Spleen (tissue), 11 donors: ENCODE measurements around the gene CSNK1E. TPM values are rescaled to one million over a fixed set of nuclear protein-coding genes. Genes with fewer than 3 reads are reported as not detected.

Experiments used
- DNase-seq: peaks from one replicate; pipeline ENCODE4 v3.0.0-alpha.2; 2020
- H3K27ac ChIP-seq, 8 donors: fragments of 200-600 bp; sonication (generic) in 7 of 8; 1 replicate in 4 of 8; 2 replicates in 4 of 8; pipeline versions ENCODE4 v1.5.0 to v1.8.0; 2016 to 2021; ENCODE audit warnings: inconsistent platforms in 4 of 8, mild to moderate bottlenecking in 4 of 8, moderate library complexity in 1 of 8
- H3K27me3 ChIP-seq, 7 donors: fragments of 200-600 bp; sonication (generic) in 6 of 7; replicated peaks in 1 of 7; 1 replicate in 4 of 7; 2 replicates in 3 of 7; pipeline versions ENCODE4 v1.5.0 to v1.8.0; 2016 to 2021; ENCODE audit warnings: inconsistent platforms in 3 of 7, mild to moderate bottlenecking in 1 of 7
- H3K36me3 ChIP-seq, 6 donors: fragments of 200-600 bp; sonication (generic) in 5 of 6; 1 replicate in 4 of 6; 2 replicates in 2 of 6; pipeline versions ENCODE4 v1.5.0 to v1.8.0; 2016 to 2021; ENCODE audit warnings: inconsistent platforms in 2 of 6
- H3K4me1 ChIP-seq, 6 donors: fragments of 200-600 bp; sonication (generic) in 5 of 6; 1 replicate in 3 of 6; 2 replicates in 3 of 6; pipeline versions ENCODE4 v1.5.0 to v1.8.0; 2016 to 2021; ENCODE audit warnings: inconsistent platforms in 3 of 6
- H3K4me3 ChIP-seq, 8 donors: fragments of 200-600 bp; sonication (generic) in 7 of 8; 1 replicate in 4 of 8; 2 replicates in 4 of 8; pipeline versions ENCODE4 v1.5.0 to v1.8.0; 2016 to 2021; ENCODE audit warnings: inconsistent platforms in 4 of 8, mild to moderate bottlenecking in 4 of 8, moderate library complexity in 2 of 8
- H3K9me3 ChIP-seq, 8 donors: fragments of 200-600 bp; sonication (generic) in 7 of 8; 1 replicate in 4 of 8; 2 replicates in 4 of 8; pipeline versions ENCODE4 v1.5.0 to v1.8.0; 2016 to 2021; ENCODE audit warnings: inconsistent platforms in 4 of 8
- CTCF ChIP-seq, 11 experiments: fragments of 200-600 bp in 7 of 11; fragments of 450-650 bp in 4 of 11; sonication (generic) in 4 of 11; IDR thresholded peaks in 8 of 11; conservative IDR thresholded peaks in 3 of 11; 1 replicate in 7 of 11; 2 replicates in 4 of 11; pipeline versions ENCODE4 v1.4.0 to v1.8.0; 2016 to 2021; ENCODE audit warnings: antibody characterized with exemption in 11 of 11, inconsistent platforms in 4 of 11, mild to moderate bottlenecking in 1 of 11
- POLR2A ChIP-seq, 3 donors: fragments of 450-650 bp; IDR thresholded peaks; one replicate each; pipeline ENCODE4 v1.5.1; 2017; ENCODE audit warnings: antibody characterized with exemption in 3 of 3, mild to moderate bottlenecking in 1 of 3
- POLR2AphosphoS5 ChIP-seq, 3 donors: sonication (generic); formaldehyde crosslinking; IDR thresholded peaks; one replicate each; pipeline ENCODE4 v1.5.1; 2017; ENCODE audit warnings: antibody characterized with exemption in 3 of 3
- WGBS, 5 donors: extraction: QIAGEN DNeasy Blood & Tissue Kit in 3 of 5; methylation state at CpG; one replicate each; pipeline versions ENCODE4 v1.1.5 to v1.1.7; 2013 to 2018; 5-methylcytosine and 5-hydroxymethylcytosine counted together
- intact Hi-C: fragments of 100-400 bp; cut with DNase I; formaldehyde crosslinking; loops from one replicate; pipeline ENCODE4 v1.15.0; 2023; ENCODE audit warnings: low total_unique reads
- polyA plus RNA-seq, 3 donors: library from polyadenylated mRNA; stranded (reverse); fragments of 200-250 nt; gene quantifications; one replicate each; pipeline ENCODE4 v1.2.1, GENCODE V29; 2013
- total RNA-seq, 7 donors: library from RNA; depleted of rRNA in 3 of 7; stranded (reverse); fragments of >200 nt in 3 of 7; fragmentation: NEBNext Ultra II Directional in 4 of 7; extraction: Animal tissue kit (Norgen Biotek cat#: 25700) in 4 of 7; gene quantifications; one replicate each; pipeline versions ENCODE4 v1.1.0 to v1.2.1, GENCODE V29; 2016 to 2021
- donor health status: healthy with polysubstance abuse.
- donor health status: DM: no; HTN: no; CAD: no; lungs with moderate emphysema.
- donor health status: DM: no; HTN: no; CAD: no.
- donor health status: Bipolar disorder and iron deficiency.
- donor health status: healthy.
- donor health status: DM: no; HTN: no; CAD: no.
- donor health status: DM: yes; HTN: yes; CAD: no.

CSNK1E gene
- total and polyA plus RNA-seq, 10 donors: 32.8 to 157 (median 103) TPM

GRCh38 chr22:38282397-38282796 is 34.8 kb downstream of the CSNK1E start:
- no peak for DNase-seq
- Histone ChIP-seq H3K27me3 (no peaks in the 10 kb centered on the region), H3K4me1 (peaks cover 0 to 10% (median 3%) of the 10 kb centered on the region in 6 donors), H3K9me3 (no peaks in the 10 kb centered on the region), H3K36me3 (no peaks in the 10 kb centered on the region), H3K4me3 (no peak overlapping the region), H3K27ac (no peak overlapping the region)
- intact Hi-C loops: no loop called here
- no peak for TF ChIP-seq POLR2AphosphoS5 (IDR thresholded peaks at IDR 0.05)
- WGBS, 5 donors: 80 to 90% (median 85%) methylated on average over 9 of the region's 9 CpGs

- intact Hi-C loops: no loop called here
- H3K27ac ChIP-seq: peak overlapping the region in 2 of 8 donors; percentile 37 to 38
- H3K27me3 ChIP-seq: no peaks in the 10 kb centered on the region
- H3K9me3 ChIP-seq: no peaks in the 10 kb centered on the region
- no peak for TF ChIP-seq POLR2A (IDR thresholded peaks at IDR 0.05)
- no peak for TF ChIP-seq POLR2AphosphoS5 (IDR thresholded peaks at IDR 0.05)
- no peak for DNase-seq
- H3K4me3 ChIP-seq: no peak overlapping the region
- 23 to 58% (median 46%) methylated on average over 2 of the region's 2 CpGs for WGBS, 5 donors
- H3K36me3 ChIP-seq: no peaks in the 10 kb centered on the region
- peaks cover 11 to 23% (median 20%) of the 10 kb centered on the region in 6 donors for H3K4me1 ChIP-seq
Measured at GRCh38 chr22:38276166-38276565, 41.1 kb downstream of the CSNK1E start.

- no peaks in the 10 kb centered on the region for H3K27me3 ChIP-seq
- peak overlapping the region; percentile 87 to 95 (median 90) for H3K27ac ChIP-seq
- no peak for TF ChIP-seq CTCF (IDR thresholded peaks at IDR 0.05 in 8 of 11, conservative IDR thresholded peaks at IDR 0.05 in 3 of 11)
- TF ChIP-seq POLR2AphosphoS5 (IDR thresholded peaks at IDR 0.05): no peak
- no peaks in the 10 kb centered on the region for H3K9me3 ChIP-seq
- peaks cover 15 to 52% (median 40%) of the 10 kb centered on the region in 6 donors for H3K4me1 ChIP-seq
- H3K4me3 ChIP-seq: peak overlapping the region; percentile 71 to 97 (median 85)
- no peaks in the 10 kb centered on the region for H3K36me3 ChIP-seq
- DNase-seq: no peak
- intact Hi-C loops: no loop called here
- WGBS, 5 donors: 17 to 28% (median 20%) methylated on average over 20 to 26 of the region's 26 CpGs
Measured at GRCh38 chr22:38273135-38273826, 44.0 kb downstream of the CSNK1E start.

- 0 to 1% (median 0%) methylated on average over 14 to 97 of the region's 97 CpGs for WGBS, 5 donors
- peak; percentile 94 for DNase-seq
- Histone ChIP-seq H3K4me1 (peaks cover 16 to 59% (median 45%) of the 10 kb centered on the region in 6 donors), H3K4me3 (peak within 1 kb of the TSS; percentile 71 to 97 (median 85)), H3K36me3 (no peaks in the 10 kb centered on the region), H3K27me3 (no peaks in the 10 kb centered on the region), H3K9me3 (no peaks in the 10 kb centered on the region), H3K27ac (peak within 1 kb of the TSS; percentile 87 to 95 (median 90))
- intact Hi-C loops: no loop called here
- TF ChIP-seq POLR2AphosphoS5 (IDR thresholded peaks at IDR 0.05) (peak; percentile 45 to 77 (median 67)), POLR2A (IDR thresholded peaks at IDR 0.05) (peak in 1 of 3 donors; percentile 57), CTCF (IDR thresholded peaks at IDR 0.05 in 8 of 11, conservative IDR thresholded peaks at IDR 0.05 in 3 of 11) (no peak)
Measured at GRCh38 chr22:38272373-38273134, 44.7 kb downstream of the CSNK1E start, which contains the start of gene TMEM184B. TSS of gene TMEM184B (minus strand) at chr22:38273010. CDS start at chr22:38247961, 25,049 bp downstream.

- no peaks in the 10 kb centered on the region for H3K27me3 ChIP-seq
- WGBS, 5 donors: 11 to 18% (median 13%) methylated on average over 5 to 7 of the region's 7 CpGs
- TF ChIP-seq POLR2AphosphoS5 (IDR thresholded peaks at IDR 0.05) (no peak), POLR2A (IDR thresholded peaks at IDR 0.05) (no peak), CTCF (IDR thresholded peaks at IDR 0.05 in 8 of 11, conservative IDR thresholded peaks at IDR 0.05 in 3 of 11) (no peak)
- H3K9me3 ChIP-seq: no peaks in the 10 kb centered on the region
- H3K27ac ChIP-seq: peak overlapping the region in 7 of 8 donors; percentile 87 to 95 (median 92)
- H3K4me3 ChIP-seq: peak overlapping the region; percentile 71 to 97 (median 85)
- no peak for DNase-seq
- H3K4me1 ChIP-seq: peaks cover 18 to 65% (median 51%) of the 10 kb centered on the region in 6 donors
- no peaks in the 10 kb centered on the region for H3K36me3 ChIP-seq
- intact Hi-C loops: no loop called here
Measured at GRCh38 chr22:38271927-38272372, 45.3 kb downstream of the CSNK1E start.
